Measurements from ENCODE around the gene WWC2.

GRCh38 chr4:183205193-183205592, 106.1 kb downstream of the WWC2 start:
- TF ChIP-seq CTCF (IDR thresholded peaks at IDR 0.05) (no peak), POLR2A (IDR thresholded peaks at IDR 0.05) (no peak)
